ENCODE results near the gene GALNT17.

DNA sequence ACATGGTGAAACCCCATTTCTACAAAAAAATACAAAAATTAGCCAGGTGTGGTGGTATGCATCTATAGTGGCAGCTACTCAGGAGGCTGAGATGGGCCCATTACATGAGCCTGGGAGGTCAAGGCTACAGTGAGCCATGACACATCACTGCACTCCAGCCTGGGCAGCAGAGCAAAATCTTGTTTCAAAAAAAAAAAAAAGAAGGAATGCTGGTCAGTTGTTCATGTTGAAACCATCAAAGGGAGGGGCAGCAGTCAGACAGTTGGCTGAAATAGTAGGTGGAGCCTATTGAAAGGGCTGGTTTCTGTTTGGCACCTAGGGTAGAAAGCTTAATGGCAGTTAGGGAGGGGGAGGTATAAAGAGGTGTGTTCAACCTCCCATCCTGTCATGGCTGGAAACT is 323.0 kb downstream of the GALNT17 start:
- no peak for TF ChIP-seq CTCF (IDR thresholded peaks at IDR 0.05)
- no peak for TF ChIP-seq POLR2A (IDR thresholded peaks at IDR 0.05)
- TF ChIP-seq EP300 (IDR thresholded peaks at IDR 0.05), result no peak
